GM18526 (cell line): Measurements from ENCODE around the gene RPS15.

ENCODE experiments used
- POLR2A ChIP-seq: IDR thresholded peaks from 3 replicates; pipeline ENCODE4 v1.6.1; 2011; ENCODE audit not compliant: insufficient read length; ENCODE audit errors: extremely low read depth

Gene RPS15

DNA sequence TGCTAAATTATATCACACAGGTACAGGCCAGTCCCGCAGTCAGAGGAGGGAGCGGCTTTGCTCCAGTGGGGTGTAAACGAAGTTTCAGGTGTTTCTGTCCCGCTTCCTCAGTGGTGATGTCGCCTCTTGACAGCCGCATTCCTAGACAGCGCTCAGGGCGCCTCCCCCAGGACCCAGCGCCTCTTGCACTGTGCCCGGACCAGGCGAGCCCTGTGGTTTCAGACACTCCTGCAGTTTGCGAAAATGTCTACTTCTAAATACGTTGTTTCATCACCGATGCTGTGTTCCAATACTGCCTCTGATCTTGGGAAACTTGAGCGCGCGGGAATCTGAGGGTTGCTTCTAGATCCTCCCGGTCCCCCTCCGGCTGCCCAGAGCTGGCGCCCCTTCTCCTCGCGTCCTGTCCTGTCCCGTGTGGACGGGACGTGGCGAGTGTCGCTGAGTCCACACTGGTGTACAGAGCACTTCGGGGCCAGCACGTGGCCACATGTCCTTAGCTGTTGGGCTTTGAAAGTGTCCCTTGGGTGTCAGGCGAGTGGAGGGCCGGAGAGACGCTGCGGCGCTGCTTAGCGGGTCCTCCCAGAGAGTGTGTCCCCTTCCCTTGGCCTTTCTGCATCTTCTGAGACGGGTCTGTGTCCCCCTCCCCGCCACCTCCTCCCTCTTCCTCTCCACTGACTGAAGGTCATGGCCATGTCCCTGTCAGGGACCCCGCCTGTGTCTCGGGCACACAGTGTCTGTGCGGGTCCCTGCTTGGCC, 14.6 kb upstream of the RPS15 start:
- TF ChIP-seq POLR2A = no peak

DNA sequence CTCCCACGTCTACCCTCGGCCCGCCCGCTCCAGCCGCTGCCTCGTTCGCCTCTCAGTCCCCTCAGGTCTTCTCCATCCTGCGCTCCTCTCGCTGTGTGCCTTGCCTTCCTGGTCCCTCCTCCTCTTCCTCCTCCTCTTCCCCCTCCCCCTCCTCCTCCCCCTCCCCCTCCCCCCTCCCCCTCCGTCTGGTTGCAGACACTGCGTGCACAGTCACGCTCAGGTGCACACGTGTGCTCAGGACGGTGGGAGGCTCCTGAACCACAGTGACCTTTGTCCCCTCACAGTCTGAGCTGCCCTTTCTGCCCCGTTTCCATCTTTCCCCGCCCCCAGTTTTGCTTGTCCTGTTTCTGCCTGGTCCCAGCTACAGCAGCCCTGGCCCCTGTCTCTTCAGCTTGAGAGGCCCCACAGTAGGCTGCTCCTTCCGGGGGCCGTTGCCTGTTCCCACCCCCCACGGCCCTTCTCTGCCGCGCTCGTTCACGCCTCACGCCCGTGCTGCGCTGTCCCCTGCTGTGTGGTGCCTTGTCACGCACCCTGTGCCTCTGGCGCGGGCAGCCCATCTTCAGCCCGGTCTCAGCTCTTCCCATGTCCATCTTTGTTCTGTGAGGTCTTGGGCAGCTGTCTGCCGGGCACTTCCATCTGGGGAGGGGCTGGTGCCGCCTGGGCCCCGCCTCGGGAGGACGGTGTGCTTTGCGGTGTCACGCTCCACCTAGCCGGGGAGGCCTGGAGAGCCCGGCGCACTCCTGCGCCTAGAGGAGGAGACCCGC, 13.8 kb upstream of the RPS15 start:
- TF ChIP-seq POLR2A = no peak

DNA sequence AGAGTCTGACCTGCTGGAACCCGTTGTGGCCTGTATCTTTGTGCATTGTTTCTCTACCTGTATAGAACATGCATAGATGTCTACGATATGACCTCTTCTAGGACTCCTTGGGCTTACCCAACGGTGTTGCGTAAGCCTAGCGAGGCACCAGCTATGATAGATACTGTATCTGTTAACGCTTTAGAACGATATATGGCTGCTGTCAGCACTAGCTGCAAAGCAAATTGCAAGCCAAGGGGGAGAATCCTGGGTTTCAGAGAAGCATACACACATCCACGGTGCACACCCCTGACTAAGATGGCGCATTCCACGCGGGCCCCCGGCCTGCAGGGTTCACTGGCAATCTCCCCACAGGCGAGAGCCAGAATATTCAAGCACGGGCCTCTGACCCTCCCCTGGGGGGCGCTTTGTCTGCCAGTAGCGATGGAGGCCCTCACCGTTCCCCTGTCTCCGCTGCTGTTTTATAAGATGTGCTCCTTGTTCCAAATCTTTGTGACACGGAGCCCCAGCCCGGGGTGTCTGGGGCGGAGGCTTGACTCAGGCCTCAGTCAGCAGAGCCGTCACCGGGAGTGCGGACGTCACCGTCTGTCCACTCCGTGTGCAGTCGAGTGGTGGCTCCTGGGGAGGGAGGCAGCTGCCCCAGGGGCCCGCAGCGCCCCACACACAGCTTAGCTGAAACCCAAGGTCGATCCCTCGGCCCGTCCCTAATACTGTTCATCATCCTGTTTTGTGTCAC, 12.9 kb upstream of the RPS15 start:
- TF ChIP-seq POLR2A = no peak

GRCh38 chr19:1425902-1426301, 12.3 kb upstream of the RPS15 start:
- TF ChIP-seq POLR2A = no peak

DNA sequence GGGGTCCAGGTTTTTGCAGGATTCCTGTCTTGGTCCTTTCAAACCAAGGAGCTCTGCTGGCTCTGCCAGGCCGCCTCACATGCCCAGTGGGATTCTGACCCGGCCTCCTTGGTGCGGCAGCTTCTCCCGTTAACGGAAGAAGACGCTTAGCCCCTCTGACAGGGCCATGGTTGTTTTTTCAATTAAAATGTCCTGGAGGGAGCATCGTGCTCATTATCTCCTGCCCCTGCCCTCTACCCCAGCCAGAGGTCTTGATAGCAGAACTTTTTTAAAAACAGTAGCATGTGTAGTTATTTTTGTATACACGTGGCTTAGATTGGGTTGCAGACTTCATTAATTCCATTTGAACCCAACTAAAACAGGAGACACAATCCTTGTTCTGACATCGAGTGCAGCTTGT, 11.5 kb upstream of the RPS15 start:
- no peak for TF ChIP-seq POLR2A

DNA sequence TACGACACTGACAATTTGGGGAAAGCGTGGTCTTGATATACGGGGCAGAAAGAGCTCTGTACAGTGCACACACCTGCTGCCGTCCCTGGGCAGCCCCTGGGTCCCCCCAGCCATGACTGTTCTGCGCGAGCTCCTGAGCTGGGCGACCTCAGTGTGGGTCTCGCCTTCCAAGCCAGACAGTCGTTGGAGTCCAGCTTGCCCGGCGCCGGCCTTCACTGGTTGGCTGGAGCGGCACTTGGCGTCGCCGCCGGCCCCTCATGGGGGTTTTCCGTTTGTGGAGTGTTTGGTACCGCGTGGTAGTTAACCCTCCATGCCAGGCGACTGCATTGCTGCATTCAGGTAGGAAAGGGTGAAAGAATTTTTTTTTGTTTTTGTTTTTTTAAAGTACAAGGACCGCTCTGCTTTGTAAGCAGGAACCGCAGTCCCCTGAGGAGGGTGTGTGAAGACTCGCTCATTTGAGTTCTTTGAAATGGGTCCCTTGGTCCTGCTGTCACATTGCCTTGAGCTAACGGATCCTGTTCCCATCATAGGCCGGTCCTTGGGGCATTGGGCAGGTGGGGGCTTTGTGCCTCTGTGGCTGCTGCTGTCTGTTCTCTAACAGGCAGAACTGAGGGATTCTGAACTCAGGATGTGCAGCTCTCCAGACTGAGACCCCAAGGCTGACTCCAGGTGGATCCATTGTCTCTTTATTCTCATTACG, 10.8 kb upstream of the RPS15 start:
- TF ChIP-seq POLR2A = no peak

GRCh38 chr19:1428738-1429391, 9.3 kb upstream of the RPS15 start:
- no peak for TF ChIP-seq POLR2A

DNA sequence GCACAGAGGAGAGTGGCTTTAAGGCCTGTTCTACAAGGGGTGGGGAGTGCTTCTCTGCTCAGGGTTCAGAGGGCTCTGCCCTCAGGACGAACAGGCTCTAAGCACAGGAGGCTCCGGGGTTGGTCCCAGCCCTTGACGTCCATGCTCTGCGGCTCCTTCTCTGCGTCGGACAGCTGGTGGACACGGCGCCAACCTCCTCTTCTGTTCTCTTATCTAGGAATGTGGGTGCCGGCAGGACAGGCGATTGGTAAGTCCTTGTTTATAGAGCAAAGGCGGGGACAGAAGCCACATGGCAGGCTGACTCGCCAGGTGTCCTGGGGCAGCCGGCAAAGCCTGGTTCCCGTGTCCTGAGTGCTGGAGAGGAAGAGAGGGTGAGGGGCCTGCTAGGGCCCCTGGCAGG, 8.4 kb upstream of the RPS15 start:
- no peak for TF ChIP-seq POLR2A

- TF ChIP-seq POLR2A = no peak
Observed at GRCh38 chr19:1430246-1430645, 8.0 kb upstream of the RPS15 start.

- TF ChIP-seq POLR2A = no peak
Observed at GRCh38 chr19:1431759-1432506, 6.3 kb upstream of the RPS15 start.

DNA sequence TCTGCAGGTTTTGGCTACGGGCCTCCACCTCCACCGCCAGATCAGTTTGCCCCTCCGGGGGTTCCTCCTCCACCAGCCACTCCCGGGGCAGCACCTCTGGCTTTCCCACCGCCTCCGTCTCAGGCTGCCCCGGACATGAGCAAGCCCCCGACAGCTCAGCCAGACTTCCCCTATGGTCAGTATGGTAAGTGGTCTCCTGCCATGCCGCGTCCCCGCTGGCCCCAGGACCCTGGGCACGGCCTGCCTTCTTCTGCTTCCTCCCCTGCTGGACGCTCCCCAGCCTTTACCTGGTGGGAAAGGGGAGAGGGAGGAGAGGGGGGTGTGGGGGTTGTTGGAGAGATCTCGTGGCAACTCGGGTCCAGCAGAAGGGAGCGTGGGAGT, 5.7 kb upstream of the RPS15 start:
- TF ChIP-seq POLR2A = no peak

DNA sequence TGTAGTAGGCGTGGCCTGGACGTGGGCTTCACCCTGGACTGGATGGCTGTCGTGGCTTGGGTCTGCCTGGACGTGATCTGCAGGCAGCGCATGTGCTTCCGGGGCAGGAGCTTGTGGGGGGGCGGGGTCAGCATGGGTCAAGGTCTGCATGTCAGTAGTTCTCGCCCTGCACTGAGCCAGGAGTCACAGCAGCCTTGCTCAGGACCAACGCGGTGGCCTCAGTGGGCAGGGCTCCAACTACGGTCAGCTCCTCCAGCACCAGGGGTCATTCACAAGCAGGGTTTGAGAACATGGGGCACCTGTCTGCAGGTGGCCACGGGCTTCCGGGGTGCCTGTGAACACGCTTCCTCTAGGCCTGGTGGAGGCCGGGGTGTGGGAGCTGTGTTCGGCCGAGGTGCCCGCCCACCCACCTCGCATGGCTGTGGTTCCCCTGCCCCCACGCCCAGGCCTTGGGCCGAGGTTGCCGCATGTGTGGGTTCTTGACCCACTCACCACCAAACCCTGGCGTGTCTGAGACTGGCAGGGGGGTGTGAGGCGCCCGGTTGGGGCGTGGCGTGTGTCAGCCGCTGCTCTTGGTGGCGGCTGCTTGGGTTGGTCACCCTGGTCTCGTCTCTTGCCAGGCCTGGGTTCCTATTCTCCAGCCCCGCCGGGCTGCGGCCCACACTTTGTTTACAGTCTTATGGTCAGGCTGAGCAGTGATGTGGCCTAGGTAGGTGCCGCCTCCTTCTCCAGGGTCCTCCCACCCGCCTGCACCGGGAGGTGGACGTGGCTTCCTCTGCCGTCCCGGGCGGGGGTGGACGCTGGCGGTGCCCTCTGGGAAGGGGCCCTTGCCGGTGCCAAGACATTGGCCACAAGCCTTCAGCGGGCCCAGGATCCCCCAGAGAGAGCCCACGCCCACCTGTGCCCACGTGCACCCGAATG, 4.8 kb upstream of the RPS15 start:
- no peak for TF ChIP-seq POLR2A

DNA sequence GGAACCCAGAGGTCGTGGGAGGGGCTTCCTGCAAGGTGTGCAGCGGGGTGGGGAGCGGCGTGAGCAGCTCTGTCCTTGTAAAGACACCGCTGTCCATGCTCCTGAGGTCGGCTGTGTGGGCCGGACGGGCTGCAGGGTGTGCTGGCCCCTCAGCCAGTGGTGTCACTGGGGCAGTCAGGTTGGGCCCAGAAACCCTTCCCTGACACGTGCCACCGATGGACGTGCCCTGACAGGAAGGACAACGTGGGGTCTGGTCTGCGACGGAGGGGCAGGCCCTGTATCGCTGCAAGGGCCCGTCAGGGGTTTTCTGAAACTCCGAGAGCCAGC, 4.2 kb upstream of the RPS15 start:
- no peak for TF ChIP-seq POLR2A
